CD4-positive, alpha-beta T cell treated with Interleukin-1 beta for 1 hour (primary cell): ENCODE measurements around the gene COX6B2.

Experiments
- DNase-seq, 2 donors: peaks; one replicate each; pipeline ENCODE4 v3.0.0-alpha.2; 2020 to 2022

COX6B2 gene

GRCh38 chr19:55383279-55384130, 29.0 kb upstream of the COX6B2 start:
- DNase-seq = peak; percentile 50

DNA sequence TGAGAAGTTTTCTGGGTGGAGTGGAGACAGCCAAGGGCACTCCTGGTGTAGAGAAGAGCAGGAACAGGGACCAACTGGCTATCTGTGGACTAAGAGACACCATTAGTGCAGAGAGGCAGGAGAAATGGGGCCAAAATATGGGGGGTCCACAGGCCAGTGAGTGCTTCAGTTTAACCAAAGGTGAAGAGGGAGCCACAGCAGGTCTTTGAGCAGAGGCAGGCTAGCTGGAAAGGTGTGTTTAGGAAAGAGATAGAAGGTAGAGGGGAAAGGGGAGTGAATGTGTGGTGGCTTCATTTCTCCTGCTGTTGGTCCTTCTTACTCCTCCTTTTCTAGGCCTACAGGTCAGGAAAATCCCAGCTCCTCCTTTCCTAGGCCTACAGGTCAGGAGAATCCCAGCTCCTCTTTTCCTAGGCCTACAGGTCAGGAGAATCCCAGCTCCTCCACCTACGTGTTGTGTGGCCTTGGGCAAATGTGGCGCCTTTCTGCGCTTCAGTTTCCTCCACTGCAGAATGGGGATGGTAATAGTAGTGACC, 28.1 kb upstream of the COX6B2 start:
- DNase-seq = no peak

GRCh38 chr19:55382013-55382412, 27.5 kb upstream of the COX6B2 start:
- no peak for DNase-seq

DNA sequence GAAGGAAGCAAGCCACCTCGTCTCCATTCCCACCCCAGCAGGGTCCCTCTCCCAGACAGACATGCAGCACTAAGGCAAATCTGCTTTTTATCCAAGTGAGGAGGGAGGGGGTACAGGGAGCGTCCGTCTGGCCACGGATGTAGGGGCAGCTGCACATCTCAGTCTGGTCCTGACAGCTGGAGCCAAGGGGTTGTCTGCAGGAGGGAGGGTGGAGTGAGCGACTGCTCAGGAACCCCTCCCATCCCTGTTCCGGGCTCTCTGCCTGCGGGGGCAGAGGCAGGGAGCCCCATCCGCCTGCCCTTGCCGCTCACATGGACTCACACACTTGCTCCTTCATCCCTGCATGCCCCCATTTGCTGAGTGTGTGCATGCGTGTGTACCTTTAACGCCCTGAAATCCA, 24.7 kb upstream of the COX6B2 start:
- DNase-seq = no peak

- no peak for DNase-seq
Observed at GRCh38 chr19:55377356-55378131, 23.0 kb upstream of the COX6B2 start.

DNA sequence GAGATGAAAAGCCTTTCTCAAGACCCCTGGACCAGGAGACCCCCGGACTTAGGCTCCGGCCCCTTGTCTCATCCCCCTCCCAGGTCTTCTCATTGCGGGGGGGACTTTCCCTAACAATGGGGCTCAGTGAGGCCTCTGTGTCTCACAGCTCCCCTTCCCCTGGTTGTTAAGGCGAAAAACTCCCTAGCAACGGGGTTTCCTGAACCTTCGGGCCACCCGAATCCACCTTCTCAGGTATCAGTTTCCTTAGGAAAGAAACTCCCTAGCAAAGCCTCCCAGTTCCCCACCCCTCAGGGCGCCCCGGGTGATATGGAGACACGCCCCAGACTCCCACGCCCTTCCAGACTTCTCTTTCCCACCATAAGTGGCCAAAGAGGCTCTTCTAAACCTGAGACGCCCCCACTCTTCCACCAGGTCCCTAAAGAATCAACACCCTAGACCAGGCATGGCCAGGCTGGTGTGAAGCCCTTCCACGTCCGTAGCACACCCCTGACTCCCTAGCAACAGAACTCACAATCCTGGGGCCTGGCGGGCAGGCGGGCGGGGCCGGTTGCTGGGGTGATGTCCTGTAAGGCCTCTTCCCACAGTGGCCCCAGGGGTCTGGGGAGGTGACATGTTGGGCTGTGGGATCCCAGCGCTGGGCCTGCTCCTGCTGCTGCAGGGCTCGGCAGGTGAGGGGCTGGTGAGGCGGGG, 21.9 kb upstream of the COX6B2 start, which contains the start of gene TMEM190:
Gene TMEM190 (plus strand): TSS at position 586 of the 693 bp plus-strand sequence. CDS start 28 bp downstream, at position 614.
- DNase-seq = no peak

DNA sequence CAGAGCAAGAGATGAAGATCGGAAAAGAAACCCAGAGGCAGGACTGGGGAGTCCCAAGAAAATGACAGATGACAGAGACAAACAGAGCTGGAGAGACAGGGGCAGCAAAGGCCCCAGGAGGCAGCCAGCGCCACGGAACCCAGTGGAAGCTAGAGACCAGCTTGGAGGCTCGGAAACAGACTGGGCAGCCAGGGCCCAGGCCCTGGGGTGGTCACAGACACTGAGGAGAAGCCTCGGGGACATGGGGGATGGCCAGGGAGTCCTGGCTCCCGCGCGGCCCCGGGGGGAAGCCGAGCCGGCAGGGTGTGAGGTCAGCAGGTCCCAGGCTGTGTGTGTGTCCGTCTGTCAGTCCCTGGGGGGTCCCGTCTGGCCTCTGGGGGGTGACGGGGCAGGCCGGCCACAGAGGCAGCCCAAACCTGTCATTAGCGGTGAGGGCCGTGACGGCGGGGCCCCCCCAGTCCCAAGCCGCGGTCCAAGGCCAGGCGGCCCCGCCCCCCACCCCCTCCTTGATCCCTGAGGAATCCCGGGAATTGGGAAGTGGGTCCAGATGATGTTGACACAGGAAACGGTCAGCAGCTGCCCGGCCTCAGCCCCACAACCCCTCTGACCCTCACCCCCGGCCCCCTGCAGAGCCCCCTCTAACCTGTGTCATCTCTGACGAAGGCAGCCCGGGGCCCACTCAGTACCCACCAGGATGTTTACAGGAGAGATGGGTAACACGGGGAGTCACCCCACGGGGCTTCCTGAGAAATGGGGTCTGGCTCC, 19.7 kb upstream of the COX6B2 start:
- DNase-seq = no peak

- no peak for DNase-seq
Observed at GRCh38 chr19:55373306-55373992, 18.9 kb upstream of the COX6B2 start.

- DNase-seq = no peak
Observed at GRCh38 chr19:55372316-55373081, 18.0 kb upstream of the COX6B2 start.

GRCh38 chr19:55370305-55370988, 15.9 kb upstream of the COX6B2 start, which contains the start of gene IL11:
Gene IL11, minus strand, starts transcription at chr19:55370463. Its CDS starts 153 bp downstream, at chr19:55370310.
- no peak for DNase-seq

DNA sequence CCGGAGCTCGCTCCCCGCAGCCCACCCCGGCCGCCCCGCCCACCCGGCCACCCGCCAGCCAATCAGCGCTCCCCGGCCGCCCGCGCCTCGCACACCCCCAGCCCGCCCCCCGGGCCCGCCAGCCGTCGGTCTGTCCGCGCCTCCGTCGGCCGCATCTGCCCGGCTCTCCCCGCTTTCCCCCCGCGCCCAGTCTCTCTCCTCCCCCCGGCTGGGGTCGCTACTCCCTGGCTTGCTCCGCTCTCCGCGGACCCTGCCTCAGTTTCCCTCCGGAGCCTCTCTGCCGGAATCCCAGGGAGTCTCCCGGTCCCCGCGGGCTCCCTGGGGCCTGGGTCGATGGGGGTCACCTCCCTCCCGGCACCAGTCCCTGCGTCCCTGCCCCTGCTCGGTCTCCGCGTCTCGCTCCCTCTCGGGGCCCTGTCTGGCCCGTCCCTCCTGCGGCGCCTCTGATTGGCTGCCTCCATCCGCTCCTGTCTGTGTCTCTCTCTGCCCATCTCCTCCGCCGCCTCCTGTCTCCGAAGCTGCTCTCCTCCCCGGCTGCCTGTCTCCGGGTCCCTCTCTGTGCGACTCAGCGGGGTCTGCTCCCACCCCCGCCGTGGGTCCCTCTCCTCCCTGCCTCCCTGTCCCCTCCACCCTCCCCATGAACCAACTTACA, 15.3 kb upstream of the COX6B2 start:
- DNase-seq = peak; percentile 30 to 33

DNA sequence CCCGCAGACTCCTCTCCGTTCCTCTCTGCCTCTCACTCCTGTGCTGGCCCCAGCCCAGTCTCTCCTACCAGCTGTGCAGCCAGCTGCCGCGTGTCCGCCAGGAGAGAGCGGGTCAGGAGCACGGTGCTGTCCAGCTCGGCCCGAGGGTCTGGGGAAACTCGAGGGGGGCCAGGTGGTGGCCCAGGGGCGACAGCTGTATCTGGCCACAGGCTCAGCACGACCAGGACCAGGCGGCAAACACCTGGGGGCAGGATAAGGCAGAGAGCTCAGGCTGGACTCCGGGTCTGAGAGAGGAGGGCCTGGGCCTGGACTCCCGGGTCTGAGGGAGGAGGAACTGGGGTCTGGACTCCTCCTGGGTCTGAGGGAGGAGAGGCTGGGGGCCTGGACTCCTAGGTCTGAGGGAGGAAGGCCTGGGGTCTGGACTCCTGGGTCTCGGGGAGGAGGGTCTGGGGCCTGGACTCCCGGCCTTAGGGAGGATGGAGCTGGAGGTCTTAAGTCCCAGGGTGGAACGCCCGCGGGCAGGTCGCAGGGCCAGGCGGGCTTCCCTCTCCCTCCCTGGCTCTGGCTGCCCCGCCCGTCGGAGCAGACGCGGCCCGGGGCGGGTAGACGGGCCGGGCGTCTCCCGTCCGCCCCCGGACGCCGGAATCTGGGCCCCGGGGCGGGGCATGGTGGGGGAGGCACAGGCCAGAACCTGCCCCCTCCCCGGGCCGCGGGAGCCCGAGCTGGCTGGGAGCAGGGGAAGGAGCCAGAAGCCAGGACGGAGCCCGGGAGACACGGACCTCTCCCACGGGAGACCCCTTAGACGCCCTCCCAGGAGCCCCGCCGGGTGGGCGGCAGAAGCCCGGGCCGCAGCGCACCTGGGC, 14.4 kb upstream of the COX6B2 start:
- no peak for DNase-seq

DNA sequence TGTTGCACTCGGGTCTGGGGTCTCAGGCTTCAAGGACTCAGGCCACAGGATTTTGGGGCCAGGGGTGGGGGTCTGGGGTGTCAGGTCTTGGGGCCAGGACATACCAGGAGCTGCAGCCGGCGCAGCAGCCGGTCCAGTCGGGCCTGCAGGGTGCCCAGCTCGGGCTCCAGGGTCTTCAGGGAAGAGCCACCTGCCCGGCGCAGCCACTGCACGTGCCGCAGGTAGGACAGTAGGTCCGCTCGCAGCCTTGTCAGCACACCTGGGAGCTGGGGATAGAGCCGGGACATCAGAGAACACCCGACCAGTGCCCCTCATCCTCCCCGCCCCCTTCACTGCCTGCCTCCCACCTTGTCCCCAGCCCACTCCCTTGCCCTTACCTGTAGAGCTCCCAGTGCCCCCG, 13.6 kb upstream of the COX6B2 start:
- no peak for DNase-seq

GRCh38 chr19:55366790-55367189, 12.3 kb upstream of the COX6B2 start:
- no peak for DNase-seq

GRCh38 chr19:55365964-55366363, 11.4 kb upstream of the COX6B2 start:
- DNase-seq = no peak

DNA sequence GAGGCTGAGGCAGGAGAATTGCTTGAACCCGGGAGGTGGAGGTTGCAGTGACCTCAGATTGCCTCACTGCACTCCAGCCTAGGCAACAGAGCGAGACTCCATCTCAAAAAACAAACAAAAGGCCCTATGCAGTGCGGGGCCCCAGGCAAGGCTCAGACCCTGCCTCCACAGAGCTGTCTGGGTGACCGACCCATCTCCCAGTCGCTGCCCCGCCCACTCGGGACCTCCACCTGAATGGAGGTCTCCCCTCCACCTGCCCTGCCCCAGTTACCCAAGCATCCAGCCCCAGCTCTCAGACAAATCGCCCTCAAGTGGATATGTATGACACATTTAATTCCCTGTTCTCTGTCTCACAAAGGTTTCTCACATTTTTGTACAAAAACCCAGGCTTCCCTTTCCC, 10.7 kb upstream of the COX6B2 start:
- no peak for DNase-seq

DNA sequence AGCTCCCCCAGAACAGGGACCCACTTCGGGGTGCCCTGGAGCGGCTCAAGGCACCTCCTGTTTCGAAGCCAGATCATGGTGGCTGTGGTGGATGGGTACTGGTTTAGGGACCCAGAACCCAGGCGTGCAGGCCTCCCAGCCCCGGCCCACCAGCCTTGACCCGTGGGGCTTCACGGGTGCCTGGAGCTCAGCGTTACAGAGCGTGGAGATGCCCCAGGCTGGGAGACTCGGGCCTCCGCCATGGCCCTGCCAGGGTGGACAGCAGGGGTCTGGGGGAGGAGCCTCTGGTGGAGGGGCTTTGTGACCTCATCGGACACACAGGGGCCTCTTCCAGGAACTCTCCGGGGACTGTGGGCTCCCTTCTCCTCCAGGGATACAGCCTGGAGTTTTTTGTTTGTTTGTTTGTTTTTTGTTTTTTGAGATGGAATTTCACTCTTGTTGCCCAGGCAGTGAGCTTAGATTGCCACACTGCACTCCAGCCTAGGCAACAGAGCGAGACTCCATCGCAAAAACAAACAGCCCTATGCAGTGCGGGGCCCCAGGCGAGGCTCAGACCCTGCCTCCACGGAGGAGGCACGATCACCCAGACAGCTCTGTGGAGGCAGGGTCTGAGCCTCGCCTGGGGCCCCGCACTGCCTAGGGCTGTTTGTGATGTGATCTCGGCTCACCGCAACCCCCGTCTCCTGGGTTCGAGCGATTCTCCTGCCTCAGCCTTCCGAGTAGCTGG, 8.6 kb upstream of the COX6B2 start, which contains the start of gene GARIN5B:
Gene GARIN5B (minus strand): TSS at position 271 of the 727 bp plus-strand sequence. CDS start 194 bp downstream, at position 77.
- DNase-seq = no peak
